CD4-positive, alpha-beta T cell (primary cell): ENCODE measurements around the gene TMPRSS6. TPM values are rescaled to one million over a fixed set of nuclear protein-coding genes. Genes with fewer than 3 reads are reported as not detected.

ENCODE experiments used
- ATAC-seq: fragments of 200-7000 bp; cut with Tn5 transposase; one replicate; pipeline ENCODE4 v1.10.0; 2022; ENCODE audit warnings: mild to moderate bottlenecking; ENCODE audit not compliant: poor library complexity
- CTCF ChIA-PET: fragments of 350-600 bp; sonication (Branson Sonifier 250); formaldehyde crosslinking; loops from one replicate; lab custom pipeline; 2021; ENCODE audit warnings: antibody characterized with exemption, inconsistent platforms; lab: Charles Lee
- POLR2A ChIA-PET: fragments of 350-600 bp; sonication (Branson Sonifier 250); formaldehyde crosslinking; loops from one replicate; lab custom pipeline; 2021; ENCODE audit warnings: antibody characterized with exemption, inconsistent platforms; lab: Charles Lee
- DNase-seq, 14 experiments: peaks; one replicate each; pipeline ENCODE4 v3.0.0-alpha.2; 2013 to 2020; ENCODE audit warnings: mixed read lengths in 2 of 14
- H3K27ac ChIP-seq, 2 donors: one replicate each; pipeline versions ENCODE4 v1.5.1 to v1.7.0; 2013; ENCODE audit warnings: low read length in 2 of 2, low read depth in 1 of 2, mild to moderate bottlenecking in 1 of 2
- H3K27me3 ChIP-seq, 2 experiments: 1 replicate in 1 of 2; 2 replicates in 1 of 2; pipeline versions ENCODE4 v1.6.1 to v1.7.0; 2013; ENCODE audit warnings: low read length in 2 of 2, control low read depth in 1 of 2, mild to moderate bottlenecking in 1 of 2, moderate library complexity in 1 of 2; ENCODE audit not compliant: insufficient read depth in 2 of 2, control insufficient read depth in 1 of 2
- H3K36me3 ChIP-seq: one replicate; pipeline ENCODE4 v1.6.1; 2013; ENCODE audit warnings: low read length, control low read depth; ENCODE audit not compliant: insufficient read depth
- H3K4me1 ChIP-seq: one replicate; pipeline ENCODE4 v1.6.1; 2013; ENCODE audit warnings: low read length, control low read depth; ENCODE audit not compliant: insufficient read depth
- H3K4me3 ChIP-seq: one replicate; pipeline ENCODE4 v1.5.1; 2013; ENCODE audit warnings: mild to moderate bottlenecking, low read length, moderate library complexity
- H3K9me3 ChIP-seq, 2 experiments: 1 replicate in 1 of 2; 2 replicates in 1 of 2; pipeline versions ENCODE4 v1.6.1 to v1.7.0; 2013; ENCODE audit warnings: low read length in 2 of 2, mild to moderate bottlenecking in 2 of 2, control low read depth in 1 of 2, moderate library complexity in 1 of 2; ENCODE audit not compliant: control insufficient read depth in 1 of 2, insufficient read depth in 1 of 2
- H3K27ac Mint-ChIP-seq: one replicate; pipeline ENCODE4 v1.8.0; 2020; ENCODE audit warnings: mixed read lengths
- H3K27me3 Mint-ChIP-seq: one replicate; pipeline ENCODE4 v1.8.0; 2021; ENCODE audit warnings: mixed read lengths
- H3K36me3 Mint-ChIP-seq: one replicate; pipeline ENCODE4 v1.8.0; 2021; ENCODE audit warnings: low read depth, mixed read lengths
- H3K4me1 Mint-ChIP-seq: one replicate; pipeline ENCODE4 v1.8.0; 2021; ENCODE audit warnings: low read depth, mixed read lengths
- H3K4me3 Mint-ChIP-seq: one replicate; pipeline ENCODE4 v1.8.0; 2020; ENCODE audit warnings: mild to moderate bottlenecking, mixed read lengths
- H3K9me3 Mint-ChIP-seq: one replicate; pipeline ENCODE4 v1.8.0; 2020; ENCODE audit warnings: mixed read lengths
- intact Hi-C, 2 experiments: fragments of 100-400 bp; cut with DNase I in 1 of 2; cut with micrococcal nuclease in 1 of 2; formaldehyde crosslinking; loops; one replicate each; pipeline versions ENCODE4 v1.15.1 to v1.9.0; 2023 to 2025; cut with DNase I, micrococcal nuclease
- total RNA-seq, 174 experiments: library from RNA in 2 of 174; stranded (reverse) in 2 of 174; gene quantifications; one replicate each; pipeline ENCODE4 v1.2.3 and lab custom pipeline; 2021 to 2026
- TF ChIP-seq, protein P1 (sequence below): fragments of 200-600 bp; IDR thresholded peaks from one replicate; pipeline ENCODE4 v1.8.0; 2022; ENCODE audit warnings: antibody characterized with exemption, mild to moderate bottlenecking

Gene TMPRSS6
- total RNA-seq, 2 experiments from 2014 or later = 0.19 to 0.39 TPM

DNA sequence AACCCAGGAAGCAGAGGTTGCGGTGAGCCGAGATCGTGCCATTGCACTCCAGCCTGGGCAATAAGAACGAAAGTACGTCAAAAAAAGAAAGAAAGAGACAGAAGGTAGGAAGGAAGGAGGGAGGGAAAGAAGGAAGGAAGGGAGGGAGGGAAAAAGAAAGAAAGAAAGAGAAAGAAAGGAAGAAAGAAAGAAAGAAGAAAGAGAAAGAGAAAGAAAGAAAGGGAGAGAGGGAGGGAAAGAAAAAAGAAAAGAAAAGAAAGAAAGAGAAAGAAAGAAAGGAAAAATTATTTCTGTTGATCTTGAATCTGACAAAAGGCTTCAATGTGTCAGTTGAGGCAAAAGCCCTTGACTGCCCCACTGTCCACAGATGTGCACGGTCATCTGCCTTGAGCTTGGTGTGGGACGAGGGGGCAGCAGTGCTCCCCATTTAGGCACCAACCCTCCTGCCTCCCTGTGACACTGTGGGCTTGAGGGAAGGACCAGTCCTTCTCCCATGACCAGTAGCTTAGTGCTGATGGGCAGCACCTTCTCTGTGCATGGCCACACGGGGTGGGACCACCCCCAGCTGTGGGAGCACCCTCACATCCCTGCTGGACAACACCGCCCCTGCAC, 33.6 kb downstream of the TMPRSS6 start:
- H3K36me3 ChIP-seq = no peaks in the 10 kb centered on the region
- intact Hi-C loops = loop anchor here (2.0 to 5.0 kb wide), 5 partner anchors 91 to 381 kb away; no protein-coding TSS in a partner anchor
- POLR2A ChIA-PET = no interaction called here
- H3K4me1 Mint-ChIP-seq = peaks cover 30% of the 10 kb centered on the region
- H3K27ac Mint-ChIP-seq = peak overlapping the region; percentile 20
- DNase-seq = no peak
- no peak for ATAC-seq
- H3K4me3 Mint-ChIP-seq = no peak overlapping the region
- H3K36me3 Mint-ChIP-seq = no peaks in the 10 kb centered on the region
- no peak overlapping the region for H3K4me3 ChIP-seq
- H3K9me3 ChIP-seq = peaks cover 0 to 3% of the 10 kb centered on the region in 2 experiments
- no peaks in the 10 kb centered on the region for H3K9me3 Mint-ChIP-seq
- CTCF ChIA-PET = interaction anchor here (1.2 to 1.6 kb wide), 3 partner anchors 46 to 184 kb away, joined by 3 to 10 read pairs (median 4); no protein-coding TSS in a partner anchor
- TF ChIP-seq, protein P1, sequence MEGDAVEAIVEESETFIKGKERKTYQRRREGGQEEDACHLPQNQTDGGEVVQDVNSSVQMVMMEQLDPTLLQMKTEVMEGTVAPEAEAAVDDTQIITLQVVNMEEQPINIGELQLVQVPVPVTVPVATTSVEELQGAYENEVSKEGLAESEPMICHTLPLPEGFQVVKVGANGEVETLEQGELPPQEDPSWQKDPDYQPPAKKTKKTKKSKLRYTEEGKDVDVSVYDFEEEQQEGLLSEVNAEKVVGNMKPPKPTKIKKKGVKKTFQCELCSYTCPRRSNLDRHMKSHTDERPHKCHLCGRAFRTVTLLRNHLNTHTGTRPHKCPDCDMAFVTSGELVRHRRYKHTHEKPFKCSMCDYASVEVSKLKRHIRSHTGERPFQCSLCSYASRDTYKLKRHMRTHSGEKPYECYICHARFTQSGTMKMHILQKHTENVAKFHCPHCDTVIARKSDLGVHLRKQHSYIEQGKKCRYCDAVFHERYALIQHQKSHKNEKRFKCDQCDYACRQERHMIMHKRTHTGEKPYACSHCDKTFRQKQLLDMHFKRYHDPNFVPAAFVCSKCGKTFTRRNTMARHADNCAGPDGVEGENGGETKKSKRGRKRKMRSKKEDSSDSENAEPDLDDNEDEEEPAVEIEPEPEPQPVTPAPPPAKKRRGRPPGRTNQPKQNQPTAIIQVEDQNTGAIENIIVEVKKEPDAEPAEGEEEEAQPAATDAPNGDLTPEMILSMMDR = no peak
- H3K27ac ChIP-seq = no peak overlapping the region
- H3K27me3 ChIP-seq = peaks cover under 1 to 1% of the 10 kb centered on the region in 2 experiments
- H3K4me1 ChIP-seq = peaks cover 33% of the 10 kb centered on the region
- H3K27me3 Mint-ChIP-seq = no peaks in the 10 kb centered on the region

DNA sequence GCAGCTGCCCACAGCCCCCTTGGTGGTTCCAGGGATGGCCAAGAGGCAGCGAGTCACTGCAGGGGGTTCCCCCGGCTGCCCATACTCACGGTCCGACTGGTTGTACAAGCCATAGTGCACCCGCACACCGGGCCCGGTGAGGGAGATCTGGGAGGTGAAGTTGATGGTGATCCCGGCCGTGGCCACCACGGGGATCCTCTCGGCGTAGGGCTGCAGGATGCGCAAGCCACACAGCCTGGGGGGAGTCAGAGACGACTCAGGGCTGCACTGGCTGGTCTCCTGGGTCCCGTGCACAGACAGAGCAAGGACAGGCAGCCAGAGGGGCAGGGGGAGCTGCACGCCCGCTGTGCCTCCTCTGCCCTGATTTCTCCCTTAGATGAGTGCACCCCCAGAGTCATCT, 34.5 kb downstream of the TMPRSS6 start:
- ChIA-PET CTCF (no interaction called here), POLR2A (no interaction called here)
- Mint-ChIP-seq H3K27me3 (peaks cover 3% of the 10 kb centered on the region), H3K36me3 (no peaks in the 10 kb centered on the region), H3K4me3 (no peak overlapping the region), H3K9me3 (no peaks in the 10 kb centered on the region), H3K4me1 (peaks cover 24% of the 10 kb centered on the region), H3K27ac (no peak overlapping the region)
- H3K27ac ChIP-seq = no peak overlapping the region
- ATAC-seq (no peak), DNase-seq (no peak)
- H3K36me3 ChIP-seq = no peaks in the 10 kb centered on the region
- TF ChIP-seq, protein P1 = no peak
- no peak overlapping the region for H3K4me3 ChIP-seq
- peaks cover 0 to 3% of the 10 kb centered on the region in 2 experiments for H3K9me3 ChIP-seq
- peaks cover 24% of the 10 kb centered on the region for H3K4me1 ChIP-seq
- intact Hi-C loops = loop anchor here (5.0 kb wide), 4 partner anchors 142 to 382 kb away; no protein-coding TSS in a partner anchor
- H3K27me3 ChIP-seq = peaks cover 9 to 10% of the 10 kb centered on the region in 2 experiments

DNA sequence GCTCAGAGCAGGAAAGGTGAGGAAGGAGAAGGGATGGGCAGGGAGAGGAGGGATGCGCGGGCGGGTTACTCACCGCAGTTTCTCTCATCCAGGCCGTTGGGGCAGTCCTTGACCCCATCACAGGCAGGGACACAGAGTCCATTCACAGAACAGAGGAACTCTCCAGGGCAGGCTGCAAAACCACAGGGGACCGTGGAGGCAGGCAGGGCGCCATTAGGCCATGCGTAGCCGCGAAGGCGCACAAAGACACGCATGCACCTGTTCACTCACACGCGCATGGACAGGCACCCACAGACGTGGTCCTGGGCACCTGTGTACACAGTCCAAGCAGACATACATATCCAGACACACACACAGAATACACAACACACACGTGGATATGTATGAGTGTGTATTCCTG, 35.0 kb downstream of the TMPRSS6 start:
- peaks cover 19% of the 10 kb centered on the region for H3K4me1 Mint-ChIP-seq
- intact Hi-C loops = no loop called here
- no peak overlapping the region for H3K4me3 Mint-ChIP-seq
- peaks cover 8% of the 10 kb centered on the region for H3K27me3 Mint-ChIP-seq
- ATAC-seq = no peak
- POLR2A ChIA-PET = no interaction called here
- peaks cover 14 to 15% of the 10 kb centered on the region in 2 experiments for H3K27me3 ChIP-seq
- CTCF ChIA-PET = no interaction called here
- DNase-seq = no peak
- H3K27ac ChIP-seq = no peak overlapping the region
- no peak overlapping the region for H3K27ac Mint-ChIP-seq
- peaks cover 19% of the 10 kb centered on the region for H3K4me1 ChIP-seq
- H3K9me3 Mint-ChIP-seq = no peaks in the 10 kb centered on the region
- TF ChIP-seq, protein P1 = no peak
- peaks cover 0 to 3% of the 10 kb centered on the region in 2 experiments for H3K9me3 ChIP-seq
- no peaks in the 10 kb centered on the region for H3K36me3 ChIP-seq
- H3K4me3 ChIP-seq = no peak overlapping the region
- no peaks in the 10 kb centered on the region for H3K36me3 Mint-ChIP-seq
